Neural cell (in vitro differentiated cells): ENCODE results near the gene PHLDA2. TPM values are rescaled to one million over a fixed set of nuclear protein-coding genes. Genes with fewer than 3 reads are reported as not detected.

ENCODE experiments used
- H2AFZ ChIP-seq: fragments of 200-600, 300-800 bp; sonication (generic), shearing (Covaris generic); 2 replicates; pipeline ENCODE4 v1.6.0; 2014; ENCODE audit warnings: low read depth, mild to moderate bottlenecking, antibody characterized with exemption, low read length, moderate library complexity
- H3F3A ChIP-seq: fragments of 200-600 bp; shearing (Covaris generic); 2 replicates; pipeline ENCODE4 v1.6.1; 2016; ENCODE audit warnings: mild to moderate bottlenecking, moderate library complexity, mixed read lengths, antibody characterized with exemption, low read length; ENCODE audit not compliant: insufficient read depth, poor library complexity, severe bottlenecking
- H3K27ac ChIP-seq: fragments of 200-600, 300-800 bp; sonication (generic), shearing (Covaris generic); 2 replicates; pipeline ENCODE4 v1.5.1; 2014; ENCODE audit warnings: mild to moderate bottlenecking, low read length, moderate library complexity
- H3K27me3 ChIP-seq: fragments of 300-800, 200-600 bp; sonication (generic), shearing (Covaris generic); 2 replicates; pipeline ENCODE4 v1.6.0; 2014; ENCODE audit warnings: mild to moderate bottlenecking, low read depth, low read length, moderate library complexity; ENCODE audit not compliant: insufficient read depth
- H3K36me3 ChIP-seq: fragments of 300-800, 200-600 bp; sonication (generic), shearing (Covaris generic); 2 replicates; pipeline ENCODE4 v1.5.1; 2014; ENCODE audit warnings: mild to moderate bottlenecking, antibody characterized with exemption, low read length, moderate library complexity; ENCODE audit not compliant: insufficient read depth
- H3K4me2 ChIP-seq: fragments of 300-800, 200-600 bp; sonication (generic), shearing (Covaris generic); 2 replicates; pipeline ENCODE4 v1.6.0; 2014; ENCODE audit warnings: mild to moderate bottlenecking, low read length
- H3K4me3 ChIP-seq: fragments of 300-800, 200-600 bp; sonication (generic), shearing (Covaris generic); 2 replicates; pipeline ENCODE4 v1.5.1; 2014; ENCODE audit warnings: mild to moderate bottlenecking, low read length, moderate library complexity
- H3K79me2 ChIP-seq: fragments of 200-600 bp; shearing (Covaris generic); replicated peaks from 2 replicates; pipeline ENCODE4 v1.6.0; 2014; ENCODE audit warnings: mild to moderate bottlenecking, low read length, moderate library complexity; ENCODE audit not compliant: insufficient read depth
- H3K9ac ChIP-seq: fragments of 300-800, 200-600 bp; sonication (generic), shearing (Covaris generic); 2 replicates; pipeline ENCODE4 v1.6.1; 2016; ENCODE audit warnings: mild to moderate bottlenecking, low read length, mixed read lengths
- H3K9me2 ChIP-seq: fragments of 200-600 bp; shearing (Covaris generic); 2 replicates; pipeline ENCODE4 v1.6.1; 2016; ENCODE audit warnings: mild to moderate bottlenecking, low read length, mixed read lengths; ENCODE audit not compliant: insufficient read depth
- H3K9me3 ChIP-seq: fragments of 200-600, 300-800 bp; sonication (generic), shearing (Covaris generic); 2 replicates; pipeline ENCODE4 v1.6.1; 2016; ENCODE audit warnings: mild to moderate bottlenecking, mixed run types, low read length, moderate library complexity, mixed read lengths
- H4K20me1 ChIP-seq: fragments of 200-600 bp; shearing (Covaris generic); 2 replicates; pipeline ENCODE4 v1.6.1; 2016; ENCODE audit warnings: mild to moderate bottlenecking, mixed run types; ENCODE audit not compliant: insufficient read depth
- CTCF ChIP-seq: fragments of 450-650 bp; IDR thresholded peaks from 2 replicates; pipeline ENCODE4 v1.5.1; 2014; ENCODE audit warnings: antibody characterized with exemption, mild to moderate bottlenecking, moderate library complexity; ENCODE audit not compliant: poor library complexity, severe bottlenecking
- EP300 ChIP-seq: fragments of 450-650 bp; conservative IDR thresholded peaks from 2 replicates; pipeline ENCODE4 v1.6.1; 2014; ENCODE audit warnings: antibody characterized with exemption, mild to moderate bottlenecking, moderate library complexity; ENCODE audit not compliant: poor library complexity, severe bottlenecking
- MXI1 ChIP-seq: fragments of 450-650 bp; conservative IDR thresholded peaks from 2 replicates; pipeline ENCODE4 v1.6.1; 2014; ENCODE audit warnings: antibody characterized with exemption, mild to moderate bottlenecking; ENCODE audit not compliant: poor library complexity, severe bottlenecking
- POLR2AphosphoS5 ChIP-seq: IDR thresholded peaks from 2 replicates; pipeline ENCODE4 v1.6.1; 2012
- RAD21 ChIP-seq: fragments of 450-650 bp; conservative IDR thresholded peaks from 2 replicates; pipeline ENCODE4 v1.6.1; 2014; ENCODE audit warnings: antibody characterized with exemption, mild to moderate bottlenecking, moderate library complexity
- SMC3 ChIP-seq: fragments of 450-650 bp; conservative IDR thresholded peaks from 2 replicates; pipeline ENCODE4 v1.6.1; 2014; ENCODE audit warnings: antibody characterized with exemption, mild to moderate bottlenecking, moderate library complexity; ENCODE audit not compliant: poor library complexity
- TAF1 ChIP-seq: IDR thresholded peaks from 2 replicates; pipeline ENCODE4 v1.6.1; 2012; ENCODE audit warnings: low read depth
- polyA plus RNA-seq: library from polyadenylated mRNA; depleted of rRNA; stranded (reverse); fragments of >200 nt; gene quantifications from 2 replicates; pipeline ENCODE4 v1.2.3, GENCODE V29; 2014
- TF ChIP-seq, protein P1 (sequence below): IDR thresholded peaks from 2 replicates; pipeline ENCODE4 v1.6.1; 2012; ENCODE audit warnings: borderline replicate concordance

The PHLDA2 gene
- polyA plus RNA-seq, 1 donor from 2014 or later: not detected

DNA sequence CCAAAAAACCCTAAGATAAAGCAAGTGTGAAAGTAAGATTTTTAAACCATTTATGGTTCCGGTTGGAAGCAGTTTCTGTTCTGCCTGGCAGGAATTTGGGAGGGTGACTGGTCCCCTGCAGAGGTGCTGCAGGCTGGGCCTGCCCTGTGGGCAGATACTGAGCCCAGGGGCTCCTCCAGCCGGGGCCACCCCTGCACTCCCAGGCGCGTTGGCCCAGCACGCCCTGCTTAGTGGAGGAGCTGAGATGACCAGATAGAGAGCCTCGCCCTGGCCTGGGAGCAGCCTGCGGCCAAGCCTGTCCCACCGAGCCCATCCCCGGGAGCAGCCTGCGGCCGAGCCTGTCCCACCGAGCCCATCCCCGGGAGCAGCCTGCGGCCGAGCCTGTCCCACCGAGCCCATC, 8.0 kb downstream of the PHLDA2 start:
- Histone ChIP-seq H3K9ac (no peak overlapping the region), H3K27me3 (no peaks in the 10 kb centered on the region), H3K27ac (no peak overlapping the region), H3K4me3 (no peak overlapping the region), H3K9me2 (no peaks in the 10 kb centered on the region), H2AFZ (no peak overlapping the region), H4K20me1 (no peaks in the 10 kb centered on the region), H3F3A (no peaks in the 10 kb centered on the region), H3K4me2 (no peak overlapping the region), H3K9me3 (no peaks in the 10 kb centered on the region), H3K79me2 (no peaks in the 10 kb centered on the region), H3K36me3 (no peaks in the 10 kb centered on the region)
- TF ChIP-seq EP300: no peak
- no peak for TF ChIP-seq TAF1
- no peak for TF ChIP-seq POLR2AphosphoS5
- no peak for TF ChIP-seq RAD21
- TF ChIP-seq SMC3: no peak
- TF ChIP-seq, protein P1, sequence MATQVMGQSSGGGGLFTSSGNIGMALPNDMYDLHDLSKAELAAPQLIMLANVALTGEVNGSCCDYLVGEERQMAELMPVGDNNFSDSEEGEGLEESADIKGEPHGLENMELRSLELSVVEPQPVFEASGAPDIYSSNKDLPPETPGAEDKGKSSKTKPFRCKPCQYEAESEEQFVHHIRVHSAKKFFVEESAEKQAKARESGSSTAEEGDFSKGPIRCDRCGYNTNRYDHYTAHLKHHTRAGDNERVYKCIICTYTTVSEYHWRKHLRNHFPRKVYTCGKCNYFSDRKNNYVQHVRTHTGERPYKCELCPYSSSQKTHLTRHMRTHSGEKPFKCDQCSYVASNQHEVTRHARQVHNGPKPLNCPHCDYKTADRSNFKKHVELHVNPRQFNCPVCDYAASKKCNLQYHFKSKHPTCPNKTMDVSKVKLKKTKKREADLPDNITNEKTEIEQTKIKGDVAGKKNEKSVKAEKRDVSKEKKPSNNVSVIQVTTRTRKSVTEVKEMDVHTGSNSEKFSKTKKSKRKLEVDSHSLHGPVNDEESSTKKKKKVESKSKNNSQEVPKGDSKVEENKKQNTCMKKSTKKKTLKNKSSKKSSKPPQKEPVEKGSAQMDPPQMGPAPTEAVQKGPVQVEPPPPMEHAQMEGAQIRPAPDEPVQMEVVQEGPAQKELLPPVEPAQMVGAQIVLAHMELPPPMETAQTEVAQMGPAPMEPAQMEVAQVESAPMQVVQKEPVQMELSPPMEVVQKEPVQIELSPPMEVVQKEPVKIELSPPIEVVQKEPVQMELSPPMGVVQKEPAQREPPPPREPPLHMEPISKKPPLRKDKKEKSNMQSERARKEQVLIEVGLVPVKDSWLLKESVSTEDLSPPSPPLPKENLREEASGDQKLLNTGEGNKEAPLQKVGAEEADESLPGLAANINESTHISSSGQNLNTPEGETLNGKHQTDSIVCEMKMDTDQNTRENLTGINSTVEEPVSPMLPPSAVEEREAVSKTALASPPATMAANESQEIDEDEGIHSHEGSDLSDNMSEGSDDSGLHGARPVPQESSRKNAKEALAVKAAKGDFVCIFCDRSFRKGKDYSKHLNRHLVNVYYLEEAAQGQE: no peak

DNA sequence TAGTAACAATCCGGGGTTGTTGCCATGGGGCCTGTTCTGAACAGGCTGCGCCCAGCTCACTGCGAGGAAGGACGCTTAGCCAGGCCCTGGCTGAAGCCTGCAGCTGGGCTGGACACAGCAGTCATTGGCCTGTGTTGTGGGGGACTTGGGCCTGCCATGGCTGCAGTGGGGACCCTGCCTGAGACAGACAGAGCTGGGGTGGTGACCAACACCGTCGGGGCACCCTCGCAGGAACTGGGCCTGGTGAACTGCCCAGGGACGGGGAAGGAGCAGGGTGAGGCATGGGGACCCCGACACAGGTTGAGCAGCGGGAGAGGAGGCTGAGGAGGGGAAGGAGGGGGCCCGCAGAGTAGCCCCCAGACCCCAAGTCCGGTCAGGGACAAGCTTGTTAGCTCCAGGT, 8.9 kb downstream of the PHLDA2 start:
- H3K9ac ChIP-seq: no peak overlapping the region
- H2AFZ ChIP-seq: no peak overlapping the region
- H3K36me3 ChIP-seq: no peaks in the 10 kb centered on the region
- H3K79me2 ChIP-seq: no peaks in the 10 kb centered on the region
- no peak overlapping the region for H3K4me3 ChIP-seq
- H3K4me2 ChIP-seq: no peak overlapping the region
- no peaks in the 10 kb centered on the region for H3K27me3 ChIP-seq
- H3F3A ChIP-seq: no peaks in the 10 kb centered on the region
- TF ChIP-seq, protein P1: no peak
- TF ChIP-seq TAF1 (no peak), POLR2AphosphoS5 (no peak), SMC3 (no peak), MXI1 (no peak), CTCF (no peak)
- H4K20me1 ChIP-seq: no peaks in the 10 kb centered on the region
- H3K27ac ChIP-seq: no peak overlapping the region
- H3K9me2 ChIP-seq: no peaks in the 10 kb centered on the region
- no peaks in the 10 kb centered on the region for H3K9me3 ChIP-seq
